ENCODE results near the gene SLC25A39.
"Not testable (repeated sequence)": the region's sequence is repeated elsewhere in the genome, so short reads cannot be mapped to it uniquely, and the experiment has no call there.

SLC25A39 gene

DNA sequence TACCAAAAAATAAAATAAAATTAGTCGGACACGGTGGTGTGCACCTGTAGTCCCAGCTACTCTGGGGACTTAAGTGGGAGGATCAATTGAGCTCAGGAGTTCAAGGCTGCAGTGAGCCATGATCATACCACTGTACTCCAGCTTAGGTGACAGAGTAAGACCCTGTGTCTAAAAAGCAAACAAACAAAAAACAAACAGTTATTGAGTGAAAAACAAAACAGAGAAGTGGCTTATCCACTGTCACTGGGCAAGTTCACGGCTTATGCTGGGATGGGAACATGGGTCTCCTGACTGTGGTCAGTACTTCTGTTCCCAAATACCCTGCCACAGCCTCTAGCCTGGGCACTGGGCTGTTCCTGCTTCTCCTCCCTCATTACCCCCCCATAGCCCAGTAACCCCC, 10.9 kb upstream of the SLC25A39 start:
- DNase-seq (ENCODE audit: low read depth), result no peak

DNA sequence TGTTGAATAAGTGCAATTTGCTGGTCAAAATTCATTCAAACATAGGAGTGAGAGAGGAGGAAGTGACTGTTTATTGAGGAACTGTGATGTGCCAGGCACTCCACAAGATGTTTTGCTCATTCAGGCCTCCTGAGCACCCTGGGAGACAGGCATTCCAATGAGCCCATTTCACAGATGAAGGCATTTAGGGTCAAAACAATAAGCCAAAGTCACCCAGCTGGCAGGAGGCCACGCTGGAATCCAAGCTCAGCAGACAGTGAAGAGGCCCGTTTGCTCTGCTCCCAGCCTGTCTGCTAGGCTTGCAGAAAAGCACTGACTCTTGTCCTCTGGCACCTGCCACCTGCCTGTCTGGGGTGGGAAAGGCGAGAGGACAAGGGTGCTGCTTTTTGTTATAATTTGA, 10.1 kb upstream of the SLC25A39 start:
- no peak for DNase-seq (ENCODE audit: low read depth)

DNA sequence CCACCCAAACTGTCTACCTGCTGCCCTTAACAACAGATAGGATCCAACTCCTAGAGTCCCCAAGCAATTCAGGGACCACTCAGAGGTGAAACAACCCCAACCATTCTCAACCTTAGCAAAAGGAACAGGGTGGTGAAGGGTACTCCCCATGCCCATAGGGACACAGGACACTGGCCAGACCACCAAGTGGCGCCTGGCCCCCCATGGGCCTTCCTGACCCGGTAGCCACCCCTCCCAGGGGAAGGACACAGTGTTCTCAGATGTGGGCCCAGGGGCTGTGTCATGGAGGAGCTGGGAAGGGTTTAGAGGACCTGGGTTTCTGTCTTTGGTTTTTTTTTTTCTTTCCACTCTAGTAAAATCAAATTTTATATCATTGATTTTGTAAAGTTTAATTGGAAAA, 9.7 kb upstream of the SLC25A39 start:
- no peak for DNase-seq (ENCODE audit: low read depth)

DNA sequence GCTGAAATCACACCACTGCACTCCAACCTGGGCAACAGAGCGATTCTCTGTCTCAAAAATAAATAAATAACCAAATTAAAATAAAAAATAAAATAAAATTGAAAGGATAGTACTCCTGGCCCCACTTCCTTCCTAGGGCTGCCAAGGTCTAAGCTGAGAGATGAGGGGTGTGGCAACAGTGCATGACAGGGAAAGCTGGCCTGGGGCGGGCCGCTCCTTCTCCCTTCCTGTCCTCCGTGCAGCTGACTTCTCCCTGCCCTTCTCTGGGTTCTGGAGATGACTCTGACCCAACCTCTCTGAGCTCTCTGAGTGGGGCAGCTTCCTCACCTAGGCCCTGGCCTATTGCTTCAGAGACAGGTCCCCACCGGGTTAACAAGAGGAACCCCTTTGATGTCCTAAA, 8.7 kb upstream of the SLC25A39 start:
- DNase-seq (ENCODE audit: low read depth), result no peak

DNA sequence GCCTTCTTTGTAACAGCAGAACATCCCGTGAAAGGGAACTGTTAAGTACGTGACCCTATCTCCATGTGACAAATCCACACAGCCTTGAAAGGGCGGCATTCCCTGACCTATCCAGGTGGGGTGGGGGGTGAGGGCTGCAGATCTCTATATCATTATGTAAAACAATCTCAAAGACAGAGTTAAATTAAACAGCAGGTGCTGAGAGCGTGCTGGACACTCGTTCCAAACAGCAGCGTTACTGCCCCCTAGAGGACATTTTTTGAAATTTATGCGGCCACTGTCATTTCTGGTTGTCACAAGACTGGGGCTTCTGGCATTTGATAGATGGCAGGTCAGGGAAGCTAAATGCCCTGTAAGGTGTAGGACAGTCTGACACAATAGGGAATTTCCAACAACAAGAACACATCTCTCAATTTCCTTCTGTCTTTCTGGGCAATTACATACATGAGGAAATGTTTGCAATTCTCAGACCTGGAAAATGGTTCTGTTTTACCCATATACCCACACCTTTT, 6.7 kb upstream of the SLC25A39 start:
- peak; percentile 71 for DNase-seq (ENCODE audit: low read depth)

DNA sequence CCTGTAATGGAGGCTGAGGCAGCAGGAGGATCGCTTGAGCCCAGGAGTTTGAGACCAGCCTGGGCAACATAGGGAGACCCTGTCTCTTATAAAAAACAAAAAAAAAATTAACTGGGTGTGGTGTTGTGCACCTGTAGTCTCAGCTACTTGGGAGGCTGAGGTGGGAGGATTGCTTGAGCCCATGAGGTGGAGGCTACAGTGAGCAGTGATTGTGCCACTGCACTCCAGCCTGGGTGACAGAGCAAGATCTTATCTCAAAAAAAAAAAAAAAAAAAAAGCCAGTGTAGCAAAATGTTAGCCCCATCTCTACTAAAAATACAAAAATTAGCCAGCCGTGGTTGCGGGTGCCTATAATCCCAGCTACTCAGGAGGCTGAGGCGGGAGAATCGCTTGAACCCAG, 5.6 kb upstream of the SLC25A39 start:
- not testable (repeated sequence) for DNase-seq (ENCODE audit: low read depth)

DNA sequence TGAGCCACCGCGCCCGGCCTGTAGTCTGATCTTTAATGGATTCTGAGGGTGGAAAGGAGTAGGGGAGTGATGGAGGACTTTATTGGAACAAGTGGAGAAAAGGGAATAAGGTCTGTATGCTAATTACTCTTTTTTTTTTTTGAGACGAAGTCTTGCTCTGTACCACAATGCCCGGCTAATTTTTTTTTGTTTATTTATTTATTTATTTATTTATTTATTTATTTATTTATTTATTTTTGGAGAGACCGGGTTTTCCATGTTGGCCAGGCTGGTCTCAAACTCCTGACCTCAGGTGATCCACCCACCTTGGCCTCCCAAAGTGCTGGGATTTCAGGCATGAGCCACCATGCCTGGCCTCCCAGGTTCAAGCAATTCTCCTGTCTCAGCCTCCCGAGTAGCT, 4.9 kb upstream of the SLC25A39 start:
- not testable (repeated sequence) for DNase-seq (ENCODE audit: low read depth)

DNA sequence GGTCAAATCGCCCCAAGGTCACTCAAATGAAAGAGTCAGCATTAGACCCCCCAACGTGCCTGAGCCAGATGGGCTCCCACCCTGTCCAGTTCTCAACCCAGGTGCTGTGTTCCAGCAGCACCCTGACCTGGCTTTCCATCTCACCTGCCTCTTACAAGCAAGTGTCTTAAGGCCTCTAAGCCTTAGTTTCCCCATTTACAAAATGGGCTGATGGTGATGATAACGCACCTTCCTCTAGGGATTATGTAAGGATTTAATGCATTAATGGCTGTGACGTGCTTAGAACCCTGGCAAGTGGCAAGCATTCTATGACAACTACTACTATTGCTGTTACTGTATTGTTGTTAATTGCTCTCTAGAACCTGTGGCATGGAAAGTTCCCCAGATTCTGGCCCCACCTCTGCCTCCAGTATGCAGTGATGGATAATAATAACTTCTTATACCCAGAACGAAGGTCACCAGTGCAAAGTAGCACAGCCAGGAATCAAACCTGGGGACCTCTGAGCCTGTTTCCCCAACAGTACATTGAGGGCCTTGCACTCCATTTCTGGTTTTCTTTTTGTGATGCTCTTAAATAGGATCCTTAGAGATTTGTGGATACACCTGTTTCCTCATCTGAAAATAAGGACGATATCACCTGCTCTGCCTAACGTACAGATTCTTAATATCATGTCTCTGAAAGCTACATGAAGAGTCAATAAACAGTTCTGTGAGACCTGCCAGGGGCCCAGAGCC, 3.3 kb upstream of the SLC25A39 start:
- DNase-seq (ENCODE audit: low read depth), result no peak

DNA sequence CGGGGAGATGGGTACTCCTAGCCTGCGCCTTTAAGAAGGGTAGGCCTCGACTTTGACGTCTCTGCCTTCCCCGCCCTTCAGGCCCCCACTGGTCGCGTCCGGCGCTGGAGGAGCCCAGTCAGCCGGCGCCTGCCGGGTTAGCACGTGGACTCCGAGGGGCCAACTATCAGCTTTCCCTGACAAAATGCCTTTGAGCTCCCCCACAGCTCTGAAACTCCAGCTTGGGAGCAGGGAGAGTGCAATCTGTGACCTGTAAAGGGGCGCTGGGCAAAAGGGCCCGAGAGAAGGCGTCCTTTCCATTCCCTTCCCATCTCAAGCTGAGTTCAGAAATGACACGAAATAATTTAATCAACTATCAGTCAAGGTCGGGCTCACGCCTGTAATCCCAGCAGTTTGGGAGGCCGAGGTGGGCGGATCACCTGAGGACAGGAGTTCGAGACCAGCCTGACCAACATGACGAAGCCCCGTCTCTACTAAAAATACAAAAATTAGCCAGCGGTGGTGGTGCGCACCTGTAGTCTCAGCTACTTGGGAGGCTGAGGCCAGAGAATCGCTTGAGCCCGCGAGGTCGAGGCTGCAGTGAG, 2.3 kb upstream of the SLC25A39 start:
- DNase-seq (ENCODE audit: low read depth), result peak; percentile 98

DNA sequence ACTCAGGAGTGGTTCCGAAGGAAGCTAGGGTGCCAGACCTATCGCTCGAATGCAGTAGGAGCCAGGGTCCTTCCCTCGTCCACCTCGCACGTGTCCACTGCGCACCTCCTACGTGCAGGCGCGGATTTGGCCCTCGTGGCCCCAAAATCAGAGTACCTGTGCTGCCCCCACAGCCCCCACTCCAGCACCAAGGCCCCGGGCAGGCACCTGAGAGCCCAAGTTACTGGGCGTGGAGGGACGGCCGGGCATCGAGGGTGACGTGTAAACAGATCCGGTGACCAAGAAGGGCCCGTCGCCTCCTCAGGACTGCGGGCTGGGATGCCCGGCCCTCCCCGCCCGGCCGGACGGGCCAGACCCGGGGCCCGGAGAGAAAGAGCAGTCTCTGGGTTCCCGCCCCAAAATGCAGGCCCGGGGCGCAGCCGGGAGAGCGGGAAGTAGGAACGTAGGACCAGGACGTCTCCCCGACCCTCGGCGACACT, 492 bp downstream of the SLC25A39 start:
- peak; percentile 26 for DNase-seq (ENCODE audit: low read depth)

DNA sequence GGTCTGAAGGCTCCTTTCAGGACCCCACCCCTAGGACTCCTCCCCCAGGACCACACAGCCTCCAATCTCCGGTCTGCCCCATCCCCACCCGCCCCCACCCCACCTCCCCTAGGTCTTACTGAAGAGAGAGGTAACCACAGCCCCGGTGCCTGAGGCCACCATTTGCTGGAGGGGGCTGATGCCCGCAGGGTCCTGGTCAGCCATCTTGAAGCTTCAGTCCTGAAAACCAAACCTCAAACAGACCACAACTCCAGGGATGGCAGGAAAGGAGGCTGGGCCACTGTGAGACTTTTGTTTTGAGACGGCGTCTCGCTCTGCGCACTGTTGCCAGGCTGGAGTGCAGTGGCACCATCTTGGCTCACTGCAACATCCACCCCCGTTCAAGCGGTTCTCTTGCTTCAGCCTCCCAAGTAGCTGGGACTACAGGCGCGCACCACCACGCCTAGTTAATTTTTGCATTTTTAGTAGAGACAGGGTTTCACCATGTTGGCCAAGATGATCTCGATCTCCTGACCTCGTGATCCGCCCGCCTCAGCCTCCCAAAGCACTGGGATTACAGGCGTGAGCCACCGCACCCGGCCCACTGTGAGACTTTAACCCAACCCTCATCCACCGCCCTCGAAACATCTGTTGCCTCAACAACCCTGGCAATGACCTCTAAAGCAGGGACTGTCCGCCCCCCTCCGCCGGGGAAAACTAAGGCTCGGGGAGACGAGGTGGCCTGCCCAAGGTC, 1.1 kb downstream of the SLC25A39 start:
- DNase-seq (ENCODE audit: low read depth), result no peak

DNA sequence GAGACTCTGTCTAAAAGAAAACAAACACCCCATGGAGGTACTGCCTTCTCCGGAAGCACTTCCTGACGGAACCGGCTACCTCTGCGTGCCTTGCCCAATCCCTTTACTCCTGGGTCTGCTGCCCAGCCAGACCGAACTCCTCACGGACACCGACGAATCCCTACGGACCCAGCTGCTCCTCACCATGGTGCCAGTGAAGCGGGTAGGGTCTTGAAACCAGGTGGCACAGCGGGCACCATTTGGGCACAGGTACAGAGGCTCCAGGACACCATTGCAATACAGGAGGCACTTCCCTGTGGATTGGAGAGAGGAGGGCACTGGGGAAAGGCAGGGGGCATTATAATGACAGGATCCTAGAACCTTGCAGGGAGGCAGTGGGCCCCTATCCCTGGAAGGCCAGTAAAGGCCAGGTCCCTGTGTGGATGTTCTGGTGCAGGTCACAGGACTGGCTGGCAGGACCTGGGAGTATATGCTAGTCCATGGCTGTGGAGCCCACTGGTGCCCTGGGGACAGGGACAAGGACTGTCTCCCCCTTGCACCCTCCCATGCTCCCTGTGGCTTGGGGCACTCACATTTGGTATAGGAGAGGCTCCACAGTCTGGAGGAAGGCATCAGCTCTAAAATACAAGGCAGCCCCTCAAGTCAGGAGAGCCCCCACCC, 2.3 kb downstream of the SLC25A39 start:
- DNase-seq (ENCODE audit: low read depth), result no peak

DNA sequence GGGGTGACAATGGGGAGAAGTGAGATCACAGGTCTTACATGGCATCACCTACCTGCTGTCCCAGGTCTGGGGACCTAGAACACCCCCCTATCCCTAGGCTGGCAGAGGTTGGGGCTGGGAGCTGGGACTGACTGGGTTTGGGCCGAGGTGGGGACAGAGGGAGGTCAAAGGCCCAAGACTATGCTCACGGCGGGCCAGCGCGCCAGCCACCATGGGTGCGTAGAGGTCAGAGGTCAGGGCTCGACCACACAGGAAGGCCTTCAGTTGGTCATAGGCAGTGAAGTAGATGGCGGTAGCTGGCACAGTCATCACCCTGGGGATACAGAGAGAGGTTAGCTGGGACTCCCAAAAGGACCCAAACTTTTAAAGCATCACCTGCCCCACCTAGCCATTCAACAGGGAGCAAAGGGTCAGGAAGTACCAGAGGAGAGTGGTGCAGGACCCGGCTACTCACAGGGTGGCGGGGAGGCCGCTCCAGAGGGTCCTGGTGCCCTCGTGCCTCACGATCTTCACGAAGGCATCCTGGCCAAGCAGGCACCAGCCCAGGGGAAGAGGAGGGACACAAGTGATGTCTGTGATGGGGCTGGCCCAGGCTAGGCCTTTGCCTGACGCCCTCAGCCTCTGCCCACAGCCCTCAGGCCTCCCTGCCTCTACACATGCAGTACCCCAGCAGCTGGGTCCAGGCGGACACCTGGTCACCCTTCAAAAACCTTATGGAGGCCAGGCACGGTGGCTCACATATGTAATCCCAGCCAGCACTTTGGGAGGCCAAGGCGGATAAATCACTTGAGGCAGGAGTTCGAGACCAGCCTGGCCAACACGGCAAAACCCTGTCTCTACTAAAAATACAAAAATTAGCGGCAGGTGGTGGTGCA, 3.1 kb downstream of the SLC25A39 start:
- DNase-seq (ENCODE audit: low read depth), result no peak

DNA sequence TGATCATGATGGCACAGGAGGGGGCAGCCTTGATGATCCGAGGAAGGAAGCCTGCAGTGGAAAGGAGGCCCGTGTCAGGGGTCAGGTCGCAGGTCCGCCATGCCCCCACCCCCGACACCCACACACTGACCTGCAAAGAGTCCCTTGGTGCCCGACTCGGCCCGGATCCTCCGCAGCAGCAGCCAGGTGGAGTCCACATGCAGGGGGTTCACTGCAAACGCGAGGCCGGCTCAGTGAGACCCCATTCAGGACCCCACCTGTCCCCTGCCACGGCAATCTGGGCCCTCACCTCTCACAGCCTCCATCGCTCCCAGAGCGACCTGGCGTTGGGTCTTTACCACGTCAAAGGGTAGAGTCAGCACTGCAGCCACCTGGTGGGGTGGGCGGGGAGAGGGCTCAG, 4.6 kb downstream of the SLC25A39 start:
- DNase-seq (ENCODE audit: low read depth), result no peak

DNA sequence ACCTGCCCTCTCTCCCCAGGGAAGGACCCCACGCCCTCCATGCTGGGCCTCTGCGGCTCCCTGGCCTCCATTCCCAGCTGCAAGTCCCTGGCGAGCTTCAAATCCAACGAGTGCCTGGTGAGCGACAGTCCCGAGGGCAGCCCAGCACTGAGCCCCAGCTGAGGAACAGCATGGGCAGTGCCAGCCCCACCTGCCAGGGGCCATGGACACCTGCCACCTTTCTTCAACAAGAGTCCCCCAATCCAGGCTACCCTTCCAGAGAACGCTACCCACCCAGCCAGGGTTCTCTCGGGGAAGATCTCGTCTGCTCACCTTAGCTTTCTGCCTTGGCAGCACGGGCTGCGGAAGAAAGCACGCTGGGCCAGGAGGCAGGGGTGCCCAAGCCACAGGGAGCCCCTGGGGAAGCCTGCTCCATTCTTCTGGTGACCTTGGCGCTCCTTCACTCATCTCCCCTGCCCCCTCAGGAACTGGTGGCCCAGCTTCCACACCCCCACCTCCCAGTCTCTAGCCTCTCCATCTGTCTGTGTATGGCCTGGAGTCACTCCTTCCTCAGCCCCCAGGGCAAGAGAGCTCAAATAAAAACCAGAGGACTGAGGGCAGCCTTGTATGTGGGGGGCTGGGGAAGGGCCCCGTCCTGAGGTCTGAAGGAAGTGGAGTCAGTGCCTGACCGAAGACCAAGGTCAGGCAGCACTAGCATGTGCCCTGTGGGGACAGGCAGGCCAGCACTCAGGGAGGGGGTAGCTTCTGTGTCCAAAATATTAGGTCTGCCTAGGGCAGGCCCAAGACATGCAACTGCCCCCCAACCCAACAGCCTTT, 6.3 kb downstream of the SLC25A39 start:
- DNase-seq (ENCODE audit: low read depth), result no peak

DNA sequence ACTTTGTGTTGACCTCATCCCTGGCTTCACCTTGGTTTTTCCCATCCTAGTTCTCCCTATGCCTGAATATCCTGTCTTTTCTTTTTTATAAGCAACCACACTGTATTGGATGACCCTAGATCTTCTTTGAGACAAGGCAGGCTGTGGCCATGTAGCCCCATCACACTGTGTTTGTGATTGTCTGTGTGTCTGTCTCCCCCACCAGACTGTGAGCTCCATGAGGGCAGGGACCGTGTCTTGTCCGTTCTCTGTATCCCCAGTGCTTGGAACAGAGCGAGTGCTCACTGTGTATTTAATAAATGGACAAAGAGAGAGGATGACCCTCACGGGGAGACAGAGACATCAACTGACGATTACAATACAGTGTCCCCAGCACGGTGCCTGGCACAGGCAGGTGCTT, 7.1 kb downstream of the SLC25A39 start:
- DNase-seq (ENCODE audit: low read depth), result no peak

DNA sequence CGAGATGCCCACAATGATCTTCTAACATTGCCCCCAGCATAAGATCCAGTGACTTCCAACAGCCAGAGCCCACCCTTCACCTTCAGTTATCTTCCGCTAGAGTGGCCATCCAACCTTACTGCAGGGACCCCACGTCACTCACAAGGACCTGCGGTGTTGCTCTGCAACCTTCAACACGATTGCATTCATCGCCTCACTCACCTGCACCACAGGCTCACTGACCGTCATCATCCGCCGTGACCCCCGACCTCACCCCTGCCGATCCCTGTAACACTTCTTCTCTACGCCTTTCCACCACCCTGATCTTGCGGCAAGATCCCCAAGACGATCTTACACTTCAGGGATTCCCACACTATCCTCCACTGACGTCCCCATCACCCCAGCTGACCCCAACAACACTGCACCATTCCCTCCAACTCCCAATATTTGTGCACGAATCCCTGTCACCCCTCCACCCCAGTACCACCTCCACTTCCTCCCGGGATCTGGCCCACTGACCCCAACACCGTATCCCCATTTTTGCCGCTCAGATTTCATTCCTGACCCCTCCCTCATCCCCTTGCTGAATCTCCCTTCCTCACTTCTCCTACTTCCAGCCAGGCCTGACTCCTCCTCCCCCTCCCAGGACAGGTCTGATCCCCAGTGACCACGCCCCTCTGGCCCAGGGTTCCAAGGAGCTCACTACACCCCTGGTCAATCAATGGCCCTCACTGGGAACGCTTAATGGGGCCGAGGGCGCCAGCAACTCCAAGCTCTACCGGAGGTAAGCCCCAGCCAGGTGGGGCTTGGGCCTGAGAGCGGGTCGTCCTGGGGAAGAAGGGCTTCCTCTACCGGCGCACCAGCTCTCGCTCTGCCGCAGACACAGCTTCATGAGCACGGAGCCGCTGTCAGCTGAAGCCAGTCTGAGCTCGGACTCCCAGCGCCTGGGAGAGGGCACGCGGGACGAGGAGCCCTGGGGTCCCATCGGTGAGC, 8.6 kb downstream of the SLC25A39 start:
- DNase-seq (ENCODE audit: low read depth), result no peak

DNA sequence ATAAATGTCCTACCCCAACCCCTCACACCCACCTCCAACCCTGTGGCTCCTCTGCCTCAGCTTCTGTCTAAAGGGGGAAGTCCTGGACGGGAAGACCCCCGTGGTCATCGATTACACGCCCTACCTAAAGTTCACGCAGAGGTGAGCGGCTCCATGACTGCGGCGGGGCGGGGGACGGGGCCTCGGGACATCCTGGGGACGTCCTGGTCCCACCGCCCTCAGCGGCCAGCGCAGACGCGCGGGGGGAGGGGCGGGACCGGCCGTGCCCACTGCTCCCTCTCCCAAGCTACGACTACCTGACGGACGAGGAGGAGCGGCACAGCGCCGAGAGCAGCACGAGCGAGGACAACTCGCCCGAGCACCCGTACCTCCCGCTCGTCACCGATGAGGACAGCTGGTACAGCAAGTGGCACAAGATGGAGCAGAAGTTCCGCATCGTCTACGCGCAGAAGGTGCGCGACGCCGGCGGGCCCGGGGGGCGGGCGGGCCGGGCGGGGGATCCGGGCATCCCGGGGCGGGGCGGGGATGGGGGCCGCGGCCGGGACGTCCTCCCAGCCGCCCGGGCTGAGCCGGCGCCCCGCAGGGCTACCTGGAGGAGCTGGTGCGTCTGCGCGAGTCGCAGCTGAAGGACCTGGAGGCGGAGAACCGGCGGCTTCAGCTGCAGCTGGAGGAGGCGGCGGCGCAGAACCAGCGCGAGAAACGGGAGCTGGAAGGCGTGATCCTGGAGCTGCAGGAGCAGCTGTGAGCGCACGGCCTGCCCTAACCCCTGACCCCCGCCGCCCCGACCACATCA, 9.6 kb downstream of the SLC25A39 start:
- DNase-seq (ENCODE audit: low read depth), result peak; percentile 28

DNA sequence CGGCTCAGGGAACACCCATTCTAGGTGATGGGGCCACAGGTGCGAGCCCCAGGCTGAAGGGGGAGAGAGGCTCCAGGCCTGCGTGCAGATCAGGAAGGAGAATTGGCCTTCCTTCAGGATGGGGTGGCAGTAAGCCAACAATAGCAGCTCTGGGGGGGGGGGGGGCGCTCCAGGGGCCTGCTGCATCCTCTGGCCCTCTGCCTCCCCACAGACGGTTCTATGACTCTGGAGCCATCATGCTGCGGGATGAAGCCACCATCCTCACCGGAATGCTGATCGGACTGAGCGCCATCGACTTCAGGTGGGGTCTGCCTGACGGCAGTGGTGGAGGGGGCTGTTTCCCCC, 10.1 kb downstream of the SLC25A39 start:
- no peak for DNase-seq (ENCODE audit: low read depth)
